GM19397 (cell line): ENCODE measurements around the gene ABHD8.
A peak's percentile ranks its signal among the peaks of the same experiment; 100 is the strongest.

Source experiments
- ATAC-seq: cut with Tn5 transposase; IDR thresholded peaks from one replicate; pipeline ENCODE4 v1.9.1; 2021; ENCODE audit warnings: mild to moderate bottlenecking, moderate library complexity; ENCODE audit not compliant: unreplicated experiment

ABHD8 gene

GRCh38 chr19:17321655-17322489, 18.6 kb upstream of the ABHD8 start:
- ATAC-seq = no peak

DNA sequence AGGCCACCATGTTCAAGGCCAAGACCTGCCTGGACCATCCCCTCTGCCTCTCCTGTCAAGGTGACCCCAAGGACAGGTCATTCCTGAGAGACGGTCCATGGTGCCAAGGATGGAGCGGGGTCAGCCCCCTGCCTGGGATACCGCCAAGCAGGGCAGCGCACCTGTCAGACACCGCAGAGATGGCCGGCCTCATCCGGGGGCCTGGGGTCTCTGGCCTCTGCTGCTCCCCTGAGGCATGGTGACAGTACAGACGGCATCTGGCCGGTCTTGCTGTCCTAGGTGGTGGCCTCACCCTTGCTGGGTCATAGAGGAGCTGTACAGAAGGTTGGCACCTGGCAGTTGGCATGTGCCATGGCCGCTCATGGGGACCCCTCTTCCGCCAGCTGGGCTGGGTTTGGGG, 17.2 kb upstream of the ABHD8 start:
- no peak for ATAC-seq

GRCh38 chr19:17319473-17320238, 16.4 kb upstream of the ABHD8 start:
- no peak for ATAC-seq

GRCh38 chr19:17318966-17319365, 15.7 kb upstream of the ABHD8 start:
- no peak for ATAC-seq

DNA sequence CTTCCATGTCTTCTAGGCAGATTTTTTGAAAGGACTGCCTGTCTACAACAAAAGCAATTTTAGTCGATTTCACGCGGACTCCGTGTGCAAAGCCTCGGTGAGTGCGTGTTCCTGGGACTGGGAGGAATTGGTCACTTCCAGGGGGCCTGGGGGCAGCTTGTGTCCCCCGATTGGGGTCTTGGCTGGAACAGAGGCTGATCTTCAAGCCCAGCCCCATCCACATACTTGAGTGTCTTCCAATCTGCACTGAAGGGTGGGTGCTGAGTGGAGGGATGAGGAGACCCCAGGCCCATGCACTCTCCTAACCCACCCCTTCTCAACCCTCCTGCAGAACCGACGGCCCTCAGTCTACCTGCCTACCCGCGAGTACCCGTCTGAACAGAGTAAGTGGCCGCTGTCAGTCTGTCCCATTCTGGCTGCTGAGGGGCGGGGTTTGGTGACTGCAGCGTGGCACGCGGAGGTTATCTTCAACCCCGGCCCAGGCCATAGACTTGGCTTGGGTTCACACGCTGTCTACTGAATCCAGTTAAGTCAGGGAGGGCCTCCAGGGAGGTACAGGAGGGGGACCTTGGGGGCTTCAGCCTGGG, 10.9 kb upstream of the ABHD8 start:
- ATAC-seq = no peak

DNA sequence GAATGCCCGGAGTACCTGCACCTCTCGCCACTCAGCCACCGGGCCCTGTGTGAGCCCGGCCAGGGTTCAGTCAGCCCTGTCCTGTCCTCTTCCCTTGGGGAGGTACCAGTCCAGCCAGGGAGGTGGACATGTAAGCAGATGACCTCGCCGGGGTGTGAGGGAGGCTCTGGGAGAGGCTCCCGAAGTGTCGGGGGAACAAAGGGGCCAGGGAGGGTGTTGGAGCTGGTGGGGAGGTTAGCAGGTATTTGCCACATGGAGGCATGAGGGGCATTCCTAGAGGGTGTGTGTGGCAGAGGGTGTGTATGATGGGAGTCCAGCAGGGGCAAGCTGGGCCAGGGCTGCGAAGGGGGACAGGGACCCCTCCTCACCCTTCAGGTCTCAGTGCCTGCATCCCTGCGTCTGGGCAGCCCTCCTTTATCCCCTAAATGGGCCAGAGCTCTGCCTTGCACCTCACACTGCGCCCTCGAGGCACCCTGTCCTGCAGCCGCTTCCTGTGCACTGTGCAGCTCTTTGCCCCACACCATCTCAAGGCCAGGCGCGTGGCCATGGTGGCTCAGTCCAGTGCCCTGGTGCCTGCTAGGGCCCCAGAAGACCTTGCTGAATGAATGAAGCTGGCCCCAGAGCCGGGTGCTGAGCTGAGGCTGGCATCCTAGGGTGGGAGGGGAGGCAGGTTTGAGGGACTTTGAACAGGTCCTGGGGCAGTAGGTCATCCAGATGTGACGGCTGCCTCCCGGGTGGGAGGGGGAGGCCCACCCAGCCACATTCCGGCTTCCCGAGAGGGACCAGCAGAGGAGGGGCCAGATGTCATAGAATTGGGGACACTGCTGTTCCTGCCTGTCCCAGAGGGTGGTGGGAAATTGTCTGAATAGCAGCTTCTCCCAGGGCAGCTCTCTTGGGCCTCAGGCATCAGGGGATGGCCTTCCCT, 9.2 kb upstream of the ABHD8 start:
- ATAC-seq = no peak

GRCh38 chr19:17311455-17312188, 8.4 kb upstream of the ABHD8 start:
- no peak for ATAC-seq

GRCh38 chr19:17309965-17310461, 6.8 kb upstream of the ABHD8 start:
- no peak for ATAC-seq

- ATAC-seq = peak; percentile 44
Measured at GRCh38 chr19:17309198-17309964, 6.2 kb upstream of the ABHD8 start, which contains the start of gene DDA1. Gene DDA1 (plus strand): TSS chr19:17309563. CDS start chr19:17309655, 92 bp downstream.

DNA sequence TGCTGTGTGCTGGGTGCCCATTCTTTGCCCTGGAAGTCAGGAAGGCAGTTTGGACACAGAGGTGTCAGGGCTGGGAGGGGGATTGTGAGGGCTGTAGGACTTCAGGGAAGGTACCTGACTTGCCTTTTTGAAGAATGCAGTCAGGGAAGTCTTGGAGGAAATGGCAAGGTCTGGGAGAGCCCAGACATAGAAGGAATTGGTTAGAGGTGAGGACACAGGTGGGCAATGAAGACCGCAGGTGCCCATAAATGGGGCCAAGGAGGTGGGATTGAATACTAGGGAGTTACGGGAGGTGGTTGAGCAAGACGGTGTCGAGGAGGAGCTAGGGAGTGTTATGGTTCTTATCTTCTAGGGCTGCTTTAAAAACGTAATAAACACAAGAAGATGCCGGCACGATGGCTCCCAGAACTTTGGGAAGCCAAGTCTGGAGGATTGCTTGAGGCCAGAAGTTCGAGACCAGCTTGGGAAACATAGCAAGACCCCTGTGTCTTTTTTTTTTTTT, 4.7 kb upstream of the ABHD8 start:
- no peak for ATAC-seq

DNA sequence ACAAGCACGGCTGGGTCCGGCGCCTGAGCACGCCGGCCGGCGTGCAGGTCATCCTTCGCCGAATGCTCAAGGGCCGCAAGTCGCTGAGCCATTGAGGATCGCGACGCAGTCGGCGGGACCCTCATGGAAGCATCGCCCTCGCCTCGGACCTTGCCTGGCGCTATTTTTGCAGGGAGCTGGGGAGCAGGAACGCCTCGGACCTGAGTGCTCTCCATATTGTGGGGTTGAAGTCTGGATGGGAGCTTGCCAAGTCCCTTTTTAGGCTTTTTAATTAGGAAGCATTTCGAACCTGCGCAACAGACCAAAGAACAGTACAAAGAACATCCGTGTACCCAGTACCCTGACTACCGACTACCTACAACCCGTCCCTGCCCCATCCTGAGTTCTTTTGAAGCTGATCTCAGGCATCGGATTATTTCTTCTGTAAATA, 3.1 kb upstream of the ABHD8 start:
- ATAC-seq = no peak

GRCh38 chr19:17305517-17306284, 2.5 kb upstream of the ABHD8 start, which contains the start of gene MRPL34:
Gene MRPL34 (plus strand): TSS chr19:17305872. CDS start chr19:17305893, 21 bp downstream.
- ATAC-seq = peak; percentile 78

DNA sequence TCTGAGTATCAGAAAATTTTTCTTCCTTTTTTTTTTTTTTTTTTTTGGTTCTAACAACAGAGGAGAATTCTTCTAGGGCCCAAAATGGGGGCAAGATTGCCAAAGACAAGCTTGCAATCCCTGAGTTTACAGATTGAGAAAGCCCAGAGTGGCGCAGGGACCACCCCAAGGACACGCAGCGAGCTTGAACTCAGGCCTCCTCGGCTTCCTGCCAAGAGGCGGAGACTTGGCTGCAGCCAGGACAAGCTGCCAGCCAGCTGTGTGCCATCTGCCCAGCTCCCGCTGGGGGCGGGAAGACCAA, 1.9 kb upstream of the ABHD8 start:
- ATAC-seq = no peak

- no peak for ATAC-seq
Measured at GRCh38 chr19:17304386-17305215, 1.4 kb upstream of the ABHD8 start.

GRCh38 chr19:17303940-17304267, 679 bp upstream of the ABHD8 start:
- ATAC-seq = no peak

DNA sequence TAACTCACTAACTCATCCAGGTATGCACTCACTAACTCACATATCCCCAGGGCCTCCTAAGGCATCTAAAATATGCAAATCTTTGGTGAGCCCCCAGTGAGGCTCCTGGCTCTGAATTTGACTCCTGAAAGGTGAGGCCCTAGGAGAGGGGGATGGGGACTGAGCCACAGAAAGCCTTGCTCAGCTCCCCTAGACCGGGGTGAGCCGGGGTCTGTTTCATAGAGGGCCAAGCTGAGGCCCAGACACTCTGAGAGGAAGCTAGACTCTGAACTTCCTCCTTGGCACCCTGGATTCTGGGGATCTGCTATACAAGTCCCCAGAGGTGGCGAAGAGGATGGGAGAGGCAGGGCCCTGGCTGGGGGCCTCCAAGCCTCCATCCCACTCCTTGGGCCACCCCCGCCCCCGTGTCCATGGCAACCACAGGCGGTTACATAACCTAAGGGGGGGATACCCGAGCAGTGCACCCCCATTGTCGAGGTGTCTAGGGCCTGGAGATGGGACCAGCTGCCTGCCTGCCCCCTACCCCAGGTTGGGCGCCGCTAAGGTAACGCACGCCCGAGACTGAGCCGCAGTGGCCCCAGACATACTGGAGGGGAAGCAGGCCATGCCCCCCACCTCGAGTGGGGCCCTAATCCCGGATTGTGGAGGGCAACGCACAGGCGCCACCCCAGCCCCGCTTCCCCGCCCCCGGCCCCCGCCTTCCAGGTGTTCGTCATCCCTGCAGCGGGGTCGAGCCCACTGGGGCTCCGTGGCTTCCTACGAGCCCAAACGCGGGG, 646 bp downstream of the ABHD8 start:
- ATAC-seq = no peak
